Articular chondrocyte of knee joint (primary cell): ENCODE measurements around the gene KCNT2. TPM values are rescaled to one million over a fixed set of nuclear protein-coding genes. Genes with fewer than 3 reads are reported as not detected.

Experiments used
- small RNA-seq: library from RNA; depleted of rRNA; stranded (forward); fragments of <200 nt; gene quantifications from one replicate; pipeline ENCODE3, GENCODE V24; 2012
- total RNA-seq: library from RNA; depleted of rRNA; stranded (reverse); fragments of >200 nt; gene quantifications from 2 replicates; pipeline ENCODE4 v1.2.3, GENCODE V29; 2012

KCNT2 gene
- 4.7 and 5.1 TPM in 2 replicates for total RNA-seq

DNA sequence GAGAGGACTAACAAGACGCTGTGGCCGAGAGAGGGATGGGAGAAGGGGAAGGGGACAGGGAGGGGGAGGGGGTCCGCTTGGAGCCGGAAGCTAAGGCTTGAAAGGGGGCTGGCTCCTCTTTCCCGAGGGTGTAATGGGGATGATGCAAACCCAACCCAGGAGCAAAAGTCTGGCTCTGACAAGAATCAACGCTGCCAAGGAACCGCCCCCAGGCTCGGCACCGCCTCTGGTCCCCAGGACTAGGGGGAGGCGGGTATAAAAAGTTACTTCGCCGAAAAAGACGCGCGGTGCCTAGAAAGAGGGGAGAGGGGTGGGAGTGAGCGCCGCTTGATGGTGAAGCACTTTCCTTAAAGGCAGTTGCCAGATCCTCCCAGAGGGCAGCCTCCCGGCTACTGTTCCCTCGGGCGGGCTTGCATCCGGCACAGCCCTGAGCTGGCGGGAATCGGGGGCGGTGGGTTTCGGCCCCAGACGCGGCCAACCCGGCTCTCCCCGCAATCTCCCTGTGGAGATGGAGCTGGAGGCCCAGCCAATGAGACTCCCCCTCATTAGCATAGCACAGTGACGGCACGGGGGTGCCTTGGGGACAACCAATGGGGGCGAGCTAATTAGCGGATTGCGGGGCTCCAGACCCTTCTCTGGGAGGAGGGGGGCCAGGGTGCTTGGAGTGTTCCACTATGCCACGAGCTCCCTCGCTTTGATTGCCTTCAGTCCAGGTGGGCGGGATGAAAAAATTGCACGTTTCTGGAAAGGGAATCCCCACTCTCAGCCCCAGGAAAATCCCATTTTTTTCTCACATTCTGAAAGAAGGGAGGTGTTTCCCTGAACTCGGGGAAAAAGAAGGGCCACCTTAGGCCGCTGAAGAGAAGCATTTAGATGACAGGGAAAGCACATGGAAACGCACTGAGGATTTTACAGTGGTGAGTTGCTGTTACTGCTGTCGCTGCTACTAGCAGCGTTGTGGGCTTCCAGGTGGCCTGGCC lies at the start of gene KCNT2:
Gene KCNT2, minus strand, starts transcription at position 51 of the 980 bp plus-strand sequence. CDS start 131 bp downstream, outside the sequence.

GRCh38 chr1:196651637-196652215 lies 43.5 kb upstream of the KCNT2 start, which contains the start of gene CFH:
Gene CFH (plus strand): TSS chr1:196652043. CDS start chr1:196652118, 75 bp downstream.

Small RNAs within 50 kb of the gene (small RNA-seq; reads per million reads assigned to genes)
- 1.1 reads per million, percentile 46 among the genes with 10 or more reads in this experiment for gene MIR4735

Other genes starting within 250 kb of the KCNT2 start
- gene CFH, start 43.6 kb upstream of the KCNT2 start, total RNA-seq: 185 and 294 TPM in 2 replicates
- 0.11 TPM in 1 of 2 replicates, not detected in the other for gene CFHR3, start 166.4 kb upstream of the KCNT2 start, total RNA-seq
- gene CFHR1, start 211.3 kb upstream of the KCNT2 start, total RNA-seq: 1.0 and 1.5 TPM in 2 replicates